Suprapubic skin (tissue), 3 donors: Measurements from ENCODE around the gene MYO9B.

Experiments used
- POLR2A ChIP-seq, 2 donors: fragments of 450-650 bp; IDR thresholded peaks; one replicate each; pipeline ENCODE4 v1.6.1; 2017; ENCODE audit warnings: antibody characterized with exemption in 2 of 2, mild to moderate bottlenecking in 2 of 2, moderate library complexity in 2 of 2
- TF ChIP-seq, protein P1 (sequence below), 2 donors: fragments of 200-600 bp in 1 of 2; fragments of 450-650 bp in 1 of 2; sonication (generic) in 1 of 2; IDR thresholded peaks; one replicate each; pipeline ENCODE4 v1.5.1; 2016 to 2019; ENCODE audit warnings: antibody characterized with exemption in 2 of 2, mild to moderate bottlenecking in 1 of 2, moderate library complexity in 1 of 2

- TF ChIP-seq, protein P1, sequence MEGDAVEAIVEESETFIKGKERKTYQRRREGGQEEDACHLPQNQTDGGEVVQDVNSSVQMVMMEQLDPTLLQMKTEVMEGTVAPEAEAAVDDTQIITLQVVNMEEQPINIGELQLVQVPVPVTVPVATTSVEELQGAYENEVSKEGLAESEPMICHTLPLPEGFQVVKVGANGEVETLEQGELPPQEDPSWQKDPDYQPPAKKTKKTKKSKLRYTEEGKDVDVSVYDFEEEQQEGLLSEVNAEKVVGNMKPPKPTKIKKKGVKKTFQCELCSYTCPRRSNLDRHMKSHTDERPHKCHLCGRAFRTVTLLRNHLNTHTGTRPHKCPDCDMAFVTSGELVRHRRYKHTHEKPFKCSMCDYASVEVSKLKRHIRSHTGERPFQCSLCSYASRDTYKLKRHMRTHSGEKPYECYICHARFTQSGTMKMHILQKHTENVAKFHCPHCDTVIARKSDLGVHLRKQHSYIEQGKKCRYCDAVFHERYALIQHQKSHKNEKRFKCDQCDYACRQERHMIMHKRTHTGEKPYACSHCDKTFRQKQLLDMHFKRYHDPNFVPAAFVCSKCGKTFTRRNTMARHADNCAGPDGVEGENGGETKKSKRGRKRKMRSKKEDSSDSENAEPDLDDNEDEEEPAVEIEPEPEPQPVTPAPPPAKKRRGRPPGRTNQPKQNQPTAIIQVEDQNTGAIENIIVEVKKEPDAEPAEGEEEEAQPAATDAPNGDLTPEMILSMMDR (IDR thresholded peaks at IDR 0.05) = no peak
- no peak for TF ChIP-seq POLR2A (IDR thresholded peaks at IDR 0.05)
These were observed 25.8 kb upstream of the MYO9B start for GRCh38 chr19:17049711-17050280.
